SK-N-SH (cell line): ENCODE data around the gene BAIAP2L1. TPM values are rescaled to one million over a fixed set of nuclear protein-coding genes. Genes with fewer than 3 reads are reported as not detected.

Experiments
- CTCF ChIA-PET: fragments of 300-600, 350-600 bp; formaldehyde crosslinking; extraction: SDS; loops from one replicate; lab custom pipeline; 2021; lab: Yijun Ruan, JAX
- POLR2A ChIA-PET: fragments of 350-600 bp; sonication (Branson Sonifier 250); formaldehyde crosslinking; extraction: SDS; loops from one replicate; lab custom pipeline; 2020; ENCODE audit warnings: antibody characterized with exemption, inconsistent platforms; lab: Yijun Ruan, JAX
- DNase-seq: peaks from one replicate; pipeline ENCODE4 v3.0.0; 2012
- H2AFZ ChIP-seq: fragments of 200-600 bp; sonication (generic); 2 replicates; pipeline ENCODE4 v1.8.1; 2016; ENCODE audit warnings: antibody characterized with exemption, mild to moderate bottlenecking, low read depth
- H3F3A ChIP-seq: fragments of 200-600 bp; sonication (generic); replicated peaks from 2 replicates; pipeline ENCODE3; 2016; ENCODE audit warnings: antibody characterized with exemption, mild to moderate bottlenecking; ENCODE audit not compliant: insufficient read depth
- H3K27ac ChIP-seq, 2 experiments: fragments of 200-500 bp in 1 of 2; fragments of 200-600 bp in 1 of 2; sonication (Bioruptor generic) in 1 of 2; sonication (generic), shearing (Covaris generic) in 1 of 2; 2 replicates each; pipeline versions ENCODE4 v1.5.1 to v1.6.1; 2014 to 2016; ENCODE audit warnings: low read depth in 2 of 2, inconsistent platforms in 1 of 2, low read length in 1 of 2, mild to moderate bottlenecking in 1 of 2, mixed read lengths in 1 of 2
- H3K27me3 ChIP-seq: fragments of 200-600 bp; sonication (generic), shearing (Covaris generic); 2 replicates; pipeline ENCODE4 v1.6.1; 2016; ENCODE audit warnings: mixed run types; ENCODE audit not compliant: insufficient read depth
- H3K36me3 ChIP-seq, 2 experiments: fragments of 200-500 bp in 1 of 2; fragments of 200-600 bp in 1 of 2; sonication (Bioruptor generic) in 1 of 2; sonication (generic) in 1 of 2; replicated peaks in 1 of 2; 2 replicates each; pipeline versions ENCODE3 to v1.5.1; 2014 to 2016; ENCODE audit warnings: low read length in 1 of 2, mild to moderate bottlenecking in 1 of 2; ENCODE audit not compliant: insufficient read depth in 2 of 2, control insufficient read depth in 1 of 2
- H3K4me1 ChIP-seq, 2 experiments: fragments of 200-500 bp in 1 of 2; fragments of 200-600 bp in 1 of 2; sonication (Bioruptor generic) in 1 of 2; sonication (generic), shearing (Covaris generic) in 1 of 2; 2 replicates each; pipeline versions ENCODE4 v1.5.1 to v1.6.1; 2014 to 2016; ENCODE audit warnings: low read depth in 1 of 2, low read length in 1 of 2, mixed run types in 1 of 2; ENCODE audit not compliant: insufficient read depth in 2 of 2, control insufficient read depth in 1 of 2
- H3K4me2 ChIP-seq: fragments of 200-600 bp; sonication (generic), shearing (Covaris generic); 2 replicates; pipeline ENCODE4 v1.6.1; 2017; ENCODE audit warnings: mixed run types
- H3K4me3 ChIP-seq, 2 experiments: fragments of 200-500 bp in 1 of 2; fragments of 200-600 bp in 1 of 2; sonication (Bioruptor generic) in 1 of 2; sonication (generic), shearing (Covaris generic) in 1 of 2; 2 replicates each; pipeline versions ENCODE4 v1.5.1 to v1.8.1; 2014 to 2016; ENCODE audit warnings: low read depth in 2 of 2, inconsistent platforms in 1 of 2, low read length in 1 of 2, mild to moderate bottlenecking in 1 of 2, mixed read lengths in 1 of 2, moderate library complexity in 1 of 2
- H3K79me2 ChIP-seq: fragments of 200-600 bp; sonication (generic); 2 replicates; pipeline ENCODE4 v1.8.1; 2017; ENCODE audit warnings: mild to moderate bottlenecking; ENCODE audit not compliant: insufficient read depth
- H3K9ac ChIP-seq: fragments of 200-600 bp; sonication (generic); 2 replicates; pipeline ENCODE4 v1.6.1; 2017; ENCODE audit warnings: mixed run types
- H3K9me2 ChIP-seq: fragments of 200-600 bp; sonication (generic); 2 replicates; pipeline ENCODE4 v1.6.1; 2017; ENCODE audit warnings: mixed run types
- H3K9me3 ChIP-seq: fragments of 200-600 bp; sonication (generic); 2 replicates; pipeline ENCODE4 v1.6.1; 2017; ENCODE audit warnings: mixed run types, mild to moderate bottlenecking, moderate library complexity
- H4K20me1 ChIP-seq: fragments of 200-600 bp; sonication (generic); 2 replicates; pipeline ENCODE4 v1.6.1; 2017; ENCODE audit warnings: mild to moderate bottlenecking, mixed run types; ENCODE audit not compliant: insufficient read depth
- CHD2 ChIP-seq: fragments of 150-350 bp; IDR thresholded peaks from 2 replicates; pipeline ENCODE4 v1.6.1; 2018; ENCODE audit warnings: low read length; ENCODE audit not compliant: partially characterized antibody
- EP300 ChIP-seq, 2 experiments: IDR thresholded peaks; 2 replicates each; pipeline versions ENCODE4 v1.4.0 to v1.6.1; 2012; ENCODE audit warnings: borderline replicate concordance in 1 of 2, low read depth in 1 of 2, low read length in 1 of 2
- GATA2 ChIP-seq: sonication (generic); formaldehyde crosslinking; IDR thresholded peaks from 2 replicates; pipeline ENCODE4 v1.5.0; 2020; ENCODE audit warnings: mild to moderate bottlenecking, missing genetic modification reagents
- MXI1 ChIP-seq: IDR thresholded peaks from 2 replicates; pipeline ENCODE4 v1.6.1; 2012; ENCODE audit warnings: mild to moderate bottlenecking, low read depth, low read length, improper control_type of control experiment
- NFIC ChIP-seq: IDR thresholded peaks from 2 replicates; pipeline ENCODE4 v1.4.0; 2012; ENCODE audit warnings: borderline replicate concordance
- PBX3 ChIP-seq: IDR thresholded peaks from 2 replicates; pipeline ENCODE4; 2012
- POLR2AphosphoS5 ChIP-seq: IDR thresholded peaks from 2 replicates; pipeline ENCODE4 v1.6.1; 2012; ENCODE audit warnings: low read depth, low read length
- RXRA ChIP-seq: IDR thresholded peaks from 2 replicates; pipeline ENCODE4 v1.4.0; 2012; ENCODE audit warnings: low read depth, mild to moderate bottlenecking, borderline replicate concordance
- SIN3A ChIP-seq: IDR thresholded peaks from 2 replicates; pipeline ENCODE4 v1.6.1; 2012; ENCODE audit warnings: low read depth, mild to moderate bottlenecking, low read length, moderate library complexity, borderline replicate concordance
- TAF1 ChIP-seq: IDR thresholded peaks from 2 replicates; pipeline ENCODE4 v1.6.1; 2012; ENCODE audit warnings: low read depth, mild to moderate bottlenecking, low read length, moderate library complexity, borderline replicate concordance
- TCF12 ChIP-seq: IDR thresholded peaks from 2 replicates; pipeline ENCODE4 v1.4.0; 2012
- USF1 ChIP-seq: IDR thresholded peaks from 2 replicates; pipeline ENCODE4 v1.4.0; 2012; ENCODE audit warnings: low read depth, borderline replicate concordance
- WGBS: methylation state at CpG from one replicate; pipeline ENCODE4 v1.1.6; 2017; ENCODE audit warnings: low lambda C conversion rate; 5-methylcytosine and 5-hydroxymethylcytosine counted together
- polyA plus RNA-seq, 3 experiments: library from polyadenylated mRNA; depleted of rRNA; stranded (reverse); fragments of >200 nt; gene quantifications; 2 replicates each; pipeline ENCODE4 v1.2.3, GENCODE V29; 2012
- TF ChIP-seq, protein P1 (sequence below): IDR thresholded peaks from 2 replicates; pipeline ENCODE4 v1.6.1; 2012; ENCODE audit warnings: mild to moderate bottlenecking, low read depth, low read length, moderate library complexity
- TF ChIP-seq, protein P2 (sequence below): fragments of 150-350 bp; IDR thresholded peaks from 2 replicates; pipeline ENCODE4 v1.6.1; 2017; ENCODE audit warnings: antibody characterized with exemption, low read length, low read depth, borderline replicate concordance

BAIAP2L1 gene
- polyA plus RNA-seq, 1 of the 3 experiments (the other 2 are of a cell fraction) = 8.8 TPM

GRCh38 chr7:98281757-98282606 is 118.9 kb downstream of the BAIAP2L1 start:
- CTCF ChIA-PET = interaction anchor here (0.8 to 3.9 kb wide), 4 partner anchors 12 to 555 kb away, joined by 3 to 27 read pairs (median 5); partner anchors contain the start of gene BAIAP2L1
- Histone ChIP-seq H3K9ac (peak overlapping the region; percentile 96), H2AFZ (no peak overlapping the region), H3K4me1 (peaks cover 35 to 64% of the 10 kb centered on the region in 2 experiments; a peak in 3 of 4 replicates), H3K9me2 (no peaks in the 10 kb centered on the region), H3K9me3 (no peaks in the 10 kb centered on the region), H3K79me2 (peaks cover 53% of the 10 kb centered on the region), H3F3A (peaks cover 11% of the 10 kb centered on the region), H4K20me1 (peaks cover 34% of the 10 kb centered on the region), H3K36me3 (peaks cover 0 to 12% of the 10 kb centered on the region in 2 experiments), H3K27ac (peak overlapping the region; percentile 58 to 66), H3K4me3 (peak overlapping the region; percentile 80 to 92), H3K27me3 (no peaks in the 10 kb centered on the region), H3K4me2 (peak overlapping the region; percentile 96)
- POLR2A ChIA-PET = no interaction called here
- 5% methylated on average over 12 of the region's 77 CpGs for WGBS
- peak; percentile 66; the same call in 1 of the 2 replicates for TF ChIP-seq SIN3A
- no peak for TF ChIP-seq EP300 (IDR thresholded peaks at IDR 0.05; ENCODE audit: borderline replicate concordance in 1 of 2, low read depth in 1 of 2, low read length in 1 of 2)
- DNase-seq = peak; percentile 80

DNA sequence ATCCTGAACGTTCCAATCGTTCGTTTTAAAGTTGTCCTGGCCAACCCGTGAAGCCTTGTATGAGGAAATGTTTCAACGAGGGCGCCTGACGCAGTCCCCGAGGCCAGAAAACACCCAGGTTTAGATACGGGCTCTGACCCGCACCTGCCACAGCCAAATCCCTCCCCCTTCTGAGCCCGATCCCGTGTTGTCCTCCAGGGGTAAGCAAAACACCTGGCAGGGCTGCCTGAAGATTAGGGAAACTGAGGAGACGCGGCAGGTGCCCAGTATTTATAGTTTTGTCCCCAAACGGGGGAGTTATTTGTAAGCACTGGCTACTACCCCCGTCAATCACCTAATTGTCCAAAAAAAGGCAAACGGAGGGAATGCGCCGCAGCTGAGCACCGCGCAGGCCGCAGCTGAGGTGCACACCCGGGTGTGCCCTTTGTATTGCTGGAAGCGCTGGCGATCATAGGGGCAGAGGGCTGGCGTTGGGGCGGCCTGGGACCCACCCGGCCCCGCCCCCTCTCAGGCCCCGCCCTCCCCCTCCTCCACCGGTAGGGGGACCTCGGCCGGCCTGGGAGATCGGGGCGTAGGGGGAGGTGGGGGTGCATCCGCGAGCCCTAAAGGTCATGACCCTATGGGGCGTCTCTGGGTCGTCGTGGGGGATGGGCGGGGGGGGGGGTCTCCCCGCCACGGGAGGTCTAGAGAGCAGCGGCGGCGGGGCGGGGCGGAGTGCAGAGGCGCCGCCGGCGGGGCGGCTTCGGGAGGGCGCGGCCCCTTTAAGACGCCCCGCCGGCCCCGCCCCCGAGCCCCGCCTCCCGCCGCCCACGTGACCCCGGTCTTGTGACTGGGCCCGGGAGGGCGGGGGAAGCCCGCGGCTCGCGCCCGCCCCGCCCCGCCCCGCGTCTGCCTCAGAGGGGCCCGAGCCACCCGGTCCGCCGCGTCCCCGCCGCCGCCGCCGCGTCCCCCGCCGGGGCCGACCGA is 119.8 kb downstream of the BAIAP2L1 start, which contains the start of gene BRI3:
Gene BRI3, plus strand, starts transcription at position 896 of the 966 bp plus-strand sequence. CDS start 110 bp downstream, outside the sequence.
- peak within 1 kb of the TSS; percentile 80 to 92 for H3K4me3 ChIP-seq
- DNase-seq = peak; percentile 100

More for the DNA sequence above, 119.8 kb downstream of the BAIAP2L1 start, which contains the start of gene BRI3:
- H3K4me2 ChIP-seq = peak within 1 kb of the TSS; percentile 96
- peak within 1 kb of the TSS; percentile 96 for H3K9ac ChIP-seq
- H3K27ac ChIP-seq = peak within 1 kb of the TSS; percentile 66 to 82
- WGBS = 9% methylated on average over 53 of the region's 92 CpGs
- no peaks in the 10 kb centered on the region for H3K9me3 ChIP-seq
- H3F3A ChIP-seq = peaks cover 11% of the 10 kb centered on the region
- ChIA-PET CTCF (interaction anchor here (1.6 to 4.8 kb wide), 3 partner anchors 14 to 120 kb away, joined by 5 to 26 read pairs (median 11); partner anchors contain the start of gene BAIAP2L1), POLR2A (interaction anchor here (0.8 kb wide), 1 partner anchor 46 kb away, joined by 5 read pairs; no protein-coding TSS in a partner anchor)
- H3K36me3 ChIP-seq = peaks cover 0 to 4% of the 10 kb centered on the region in 2 experiments
- H3K9me2 ChIP-seq = no peaks in the 10 kb centered on the region
- H2AFZ ChIP-seq = peak within 1 kb of the TSS; percentile 96
- H4K20me1 ChIP-seq = peaks cover 25% of the 10 kb centered on the region
- peaks cover 44% of the 10 kb centered on the region for H3K79me2 ChIP-seq
- no peaks in the 10 kb centered on the region for H3K27me3 ChIP-seq
- TF ChIP-seq TAF1 (peak; percentile 73), PBX3 (peak; percentile 40), RXRA (no peak), TCF12 (no peak), CHD2 (peak; percentile 40), USF1 (peak; percentile 90), NFIC (no peak), GATA2 (no peak), POLR2AphosphoS5 (peak; percentile 94), MXI1 (0 out of 2 replicates have a peak, but pooled peaks have one; percentile 26)
- TF ChIP-seq, protein P1, sequence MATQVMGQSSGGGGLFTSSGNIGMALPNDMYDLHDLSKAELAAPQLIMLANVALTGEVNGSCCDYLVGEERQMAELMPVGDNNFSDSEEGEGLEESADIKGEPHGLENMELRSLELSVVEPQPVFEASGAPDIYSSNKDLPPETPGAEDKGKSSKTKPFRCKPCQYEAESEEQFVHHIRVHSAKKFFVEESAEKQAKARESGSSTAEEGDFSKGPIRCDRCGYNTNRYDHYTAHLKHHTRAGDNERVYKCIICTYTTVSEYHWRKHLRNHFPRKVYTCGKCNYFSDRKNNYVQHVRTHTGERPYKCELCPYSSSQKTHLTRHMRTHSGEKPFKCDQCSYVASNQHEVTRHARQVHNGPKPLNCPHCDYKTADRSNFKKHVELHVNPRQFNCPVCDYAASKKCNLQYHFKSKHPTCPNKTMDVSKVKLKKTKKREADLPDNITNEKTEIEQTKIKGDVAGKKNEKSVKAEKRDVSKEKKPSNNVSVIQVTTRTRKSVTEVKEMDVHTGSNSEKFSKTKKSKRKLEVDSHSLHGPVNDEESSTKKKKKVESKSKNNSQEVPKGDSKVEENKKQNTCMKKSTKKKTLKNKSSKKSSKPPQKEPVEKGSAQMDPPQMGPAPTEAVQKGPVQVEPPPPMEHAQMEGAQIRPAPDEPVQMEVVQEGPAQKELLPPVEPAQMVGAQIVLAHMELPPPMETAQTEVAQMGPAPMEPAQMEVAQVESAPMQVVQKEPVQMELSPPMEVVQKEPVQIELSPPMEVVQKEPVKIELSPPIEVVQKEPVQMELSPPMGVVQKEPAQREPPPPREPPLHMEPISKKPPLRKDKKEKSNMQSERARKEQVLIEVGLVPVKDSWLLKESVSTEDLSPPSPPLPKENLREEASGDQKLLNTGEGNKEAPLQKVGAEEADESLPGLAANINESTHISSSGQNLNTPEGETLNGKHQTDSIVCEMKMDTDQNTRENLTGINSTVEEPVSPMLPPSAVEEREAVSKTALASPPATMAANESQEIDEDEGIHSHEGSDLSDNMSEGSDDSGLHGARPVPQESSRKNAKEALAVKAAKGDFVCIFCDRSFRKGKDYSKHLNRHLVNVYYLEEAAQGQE = no peak
- TF ChIP-seq, protein P2, sequence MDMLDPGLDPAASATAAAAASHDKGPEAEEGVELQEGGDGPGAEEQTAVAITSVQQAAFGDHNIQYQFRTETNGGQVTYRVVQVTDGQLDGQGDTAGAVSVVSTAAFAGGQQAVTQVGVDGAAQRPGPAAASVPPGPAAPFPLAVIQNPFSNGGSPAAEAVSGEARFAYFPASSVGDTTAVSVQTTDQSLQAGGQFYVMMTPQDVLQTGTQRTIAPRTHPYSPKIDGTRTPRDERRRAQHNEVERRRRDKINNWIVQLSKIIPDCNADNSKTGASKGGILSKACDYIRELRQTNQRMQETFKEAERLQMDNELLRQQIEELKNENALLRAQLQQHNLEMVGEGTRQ = peak; percentile 75; the same call in 1 of the 2 replicates
- peaks cover 29 to 56% of the 10 kb centered on the region in 2 experiments; a peak in 3 of 4 replicates for H3K4me1 ChIP-seq
